Neural progenitor cell (in vitro differentiated cells): Measurements from ENCODE around the gene CERS6. TPM values are rescaled to one million over a fixed set of nuclear protein-coding genes. Genes with fewer than 3 reads are reported as not detected.

Source experiments
- DNase-seq: peaks from one replicate; pipeline ENCODE4 v3.0.0-alpha.2; 2016; ENCODE audit warnings: low spot score
- H2AFZ ChIP-seq: fragments of 200-600 bp; sonication (generic); replicated peaks from 2 replicates; pipeline ENCODE4 v1.6.1; 2016; ENCODE audit warnings: antibody characterized with exemption
- H3F3A ChIP-seq: fragments of 200-600 bp; sonication (generic); 2 replicates; pipeline ENCODE4 v1.6.1; 2016; ENCODE audit warnings: antibody characterized with exemption, low read depth
- H3K27ac ChIP-seq: fragments of 200-600 bp; sonication (generic); 2 replicates; pipeline ENCODE4 v1.5.1; 2016; ENCODE audit warnings: mild to moderate bottlenecking
- H3K27me3 ChIP-seq: fragments of 200-600 bp; sonication (generic); 2 replicates; pipeline ENCODE4 v1.6.1; 2016; ENCODE audit warnings: mild to moderate bottlenecking, moderate library complexity
- H3K36me3 ChIP-seq: fragments of 200-600 bp; sonication (generic); 2 replicates; pipeline ENCODE4 v1.5.1; 2016
- H3K4me1 ChIP-seq: fragments of 200-600 bp; sonication (generic); 2 replicates; pipeline ENCODE4 v1.6.1; 2016; ENCODE audit warnings: mixed run types
- H3K4me2 ChIP-seq: fragments of 200-600 bp; sonication (generic); 2 replicates; pipeline ENCODE4 v1.6.1; 2016
- H3K4me3 ChIP-seq: fragments of 200-600 bp; sonication (generic); 2 replicates; pipeline ENCODE4 v1.5.1; 2016
- H3K79me2 ChIP-seq: fragments of 200-600 bp; sonication (generic); 2 replicates; pipeline ENCODE4 v1.6.1; 2016; ENCODE audit warnings: low read depth
- H3K9ac ChIP-seq: fragments of 200-600 bp; sonication (generic); 2 replicates; pipeline ENCODE4 v1.6.1; 2016
- H3K9me3 ChIP-seq: fragments of 200-600 bp; sonication (generic); 2 replicates; pipeline ENCODE4 v1.5.1; 2016; ENCODE audit warnings: low read depth
- H4K20me1 ChIP-seq: fragments of 200-600 bp; sonication (generic); 2 replicates; pipeline ENCODE4 v1.6.1; 2016; ENCODE audit warnings: low read depth
- H3K27ac Mint-ChIP-seq: 3 replicates; pipeline ENCODE4 v1.8.0; 2021; ENCODE audit warnings: mixed read lengths
- H3K27me3 Mint-ChIP-seq: 2 replicates; pipeline ENCODE4 v1.8.0; 2022; ENCODE audit warnings: low read depth, mild to moderate bottlenecking, inconsistent platforms, moderate library complexity, mixed read lengths; ENCODE audit not compliant: insufficient read depth
- H3K36me3 Mint-ChIP-seq: 3 replicates; pipeline ENCODE4 v1.8.0; 2021; ENCODE audit warnings: mixed read lengths
- H3K4me1 Mint-ChIP-seq: 3 replicates; pipeline ENCODE4 v1.8.0; 2021; ENCODE audit warnings: mixed read lengths
- H3K4me3 Mint-ChIP-seq: 3 replicates; pipeline ENCODE4 v1.8.0; 2021; ENCODE audit warnings: mild to moderate bottlenecking, moderate library complexity, mixed read lengths
- H3K9me3 Mint-ChIP-seq: 3 replicates; pipeline ENCODE4 v1.8.0; 2020; ENCODE audit warnings: mixed read lengths
- CTCF ChIP-seq: fragments of 200-600 bp; sonication (generic); IDR thresholded peaks from 2 replicates; pipeline ENCODE4 v1.5.1; 2017; ENCODE audit warnings: antibody characterized with exemption, mild to moderate bottlenecking
- EZH2 ChIP-seq: fragments of 200-600 bp; sonication (generic); IDR thresholded peaks from 2 replicates; pipeline ENCODE4 v1.6.1; 2017; ENCODE audit warnings: antibody characterized with exemption, mild to moderate bottlenecking, moderate library complexity
- EZH2phosphoT487 ChIP-seq: fragments of 200-600 bp; sonication (generic); IDR thresholded peaks from 2 replicates; pipeline ENCODE4 v1.6.1; 2017; ENCODE audit warnings: antibody characterized with exemption
- total RNA-seq: library from RNA; depleted of rRNA; stranded (reverse); fragments of >200 nt; gene quantifications from 2 replicates; pipeline ENCODE4 v1.2.3, GENCODE V29; 2015; ENCODE audit warnings: low replicate concordance

CERS6 gene
- total RNA-seq, 1 donor from 2014 or later: 50.8 TPM

GRCh38 chr2:168519534-168520308 is 63.6 kb downstream of the CERS6 start:
- peaks cover 7% of the 10 kb centered on the region for H3F3A ChIP-seq
- no peak for DNase-seq
- H3K4me2 ChIP-seq: no peak overlapping the region
- Mint-ChIP-seq H3K9me3 (no peaks in the 10 kb centered on the region), H3K4me3 (no peak overlapping the region), H3K27ac (no peak overlapping the region), H3K27me3 (peaks cover under 1% of the 10 kb centered on the region), H3K36me3 (no peaks in the 10 kb centered on the region), H3K4me1 (peaks cover 45% of the 10 kb centered on the region)
- TF ChIP-seq EZH2phosphoT487: no peak
- no peak for TF ChIP-seq CTCF
- H3K36me3 ChIP-seq: no peaks in the 10 kb centered on the region
- H3K27me3 ChIP-seq: no peaks in the 10 kb centered on the region
- H3K4me1 ChIP-seq: peaks cover 37% of the 10 kb centered on the region
- H3K4me3 ChIP-seq: no peak overlapping the region
- peaks cover 80% of the 10 kb centered on the region for H4K20me1 ChIP-seq
- H3K9me3 ChIP-seq: no peaks in the 10 kb centered on the region
- no peak overlapping the region for H3K9ac ChIP-seq
- H2AFZ ChIP-seq: no peak overlapping the region
- H3K27ac ChIP-seq: no peak overlapping the region
- peaks cover 92% of the 10 kb centered on the region for H3K79me2 ChIP-seq

GRCh38 chr2:168521053-168521741 is 65.1 kb downstream of the CERS6 start:
- Mint-ChIP-seq H3K4me1 (peaks cover 49% of the 10 kb centered on the region), H3K36me3 (no peaks in the 10 kb centered on the region), H3K27me3 (peaks cover 2% of the 10 kb centered on the region), H3K4me3 (no peak overlapping the region), H3K27ac (no peak overlapping the region), H3K9me3 (no peaks in the 10 kb centered on the region)
- Histone ChIP-seq H3K27me3 (no peaks in the 10 kb centered on the region), H3K36me3 (no peaks in the 10 kb centered on the region), H3F3A (peaks cover 7% of the 10 kb centered on the region), H3K79me2 (peaks cover 98% of the 10 kb centered on the region), H2AFZ (no peak overlapping the region), H3K4me2 (no peak overlapping the region), H3K9me3 (no peaks in the 10 kb centered on the region), H3K4me3 (no peak overlapping the region), H3K4me1 (peaks cover 49% of the 10 kb centered on the region), H4K20me1 (peaks cover 87% of the 10 kb centered on the region), H3K9ac (no peak overlapping the region), H3K27ac (no peak overlapping the region)
- no peak for DNase-seq
- no peak for TF ChIP-seq EZH2phosphoT487
- TF ChIP-seq EZH2: no peak

GRCh38 chr2:168522446-168522845 is 66.4 kb downstream of the CERS6 start:
- Histone ChIP-seq H3K4me1 (peaks cover 56% of the 10 kb centered on the region), H3K36me3 (no peaks in the 10 kb centered on the region), H3K27ac (no peak overlapping the region), H3K4me2 (peak overlapping the region; percentile 9), H3K9ac (no peak overlapping the region), H2AFZ (no peak overlapping the region), H3K79me2 (peaks cover 95% of the 10 kb centered on the region), H3F3A (peaks cover 7% of the 10 kb centered on the region), H3K9me3 (no peaks in the 10 kb centered on the region), H3K27me3 (no peaks in the 10 kb centered on the region), H3K4me3 (no peak overlapping the region), H4K20me1 (peaks cover 76% of the 10 kb centered on the region)
- H3K9me3 Mint-ChIP-seq: no peaks in the 10 kb centered on the region
- no peaks in the 10 kb centered on the region for H3K36me3 Mint-ChIP-seq
- peaks cover 2% of the 10 kb centered on the region for H3K27me3 Mint-ChIP-seq
- no peak for TF ChIP-seq EZH2phosphoT487
- no peak for TF ChIP-seq CTCF
- TF ChIP-seq EZH2: no peak
- H3K4me1 Mint-ChIP-seq: peaks cover 43% of the 10 kb centered on the region
- no peak overlapping the region for H3K27ac Mint-ChIP-seq
- no peak overlapping the region for H3K4me3 Mint-ChIP-seq
- DNase-seq: no peak

- Histone ChIP-seq H3K27me3 (no peaks in the 10 kb centered on the region), H3K4me2 (no peak overlapping the region), H3K9me3 (no peaks in the 10 kb centered on the region), H3K79me2 (peaks cover 91% of the 10 kb centered on the region), H3K4me3 (no peak overlapping the region), H4K20me1 (peaks cover 61% of the 10 kb centered on the region), H3F3A (no peaks in the 10 kb centered on the region), H3K36me3 (no peaks in the 10 kb centered on the region), H2AFZ (no peak overlapping the region), H3K27ac (no peak overlapping the region), H3K4me1 (peaks cover 41% of the 10 kb centered on the region), H3K9ac (no peak overlapping the region)
- H3K27ac Mint-ChIP-seq: no peak overlapping the region
- no peaks in the 10 kb centered on the region for H3K36me3 Mint-ChIP-seq
- H3K4me1 Mint-ChIP-seq: peaks cover 29% of the 10 kb centered on the region
- no peak overlapping the region for H3K4me3 Mint-ChIP-seq
- H3K27me3 Mint-ChIP-seq: peaks cover 2% of the 10 kb centered on the region
- no peaks in the 10 kb centered on the region for H3K9me3 Mint-ChIP-seq
- TF ChIP-seq EZH2 (no peak), CTCF (no peak), EZH2phosphoT487 (no peak)
- no peak for DNase-seq
These were observed 67.9 kb downstream of the CERS6 start for GRCh38 chr2:168524005-168524404.
